Measurements from ENCODE around the gene RREB1. TPM values are rescaled to one million over a fixed set of nuclear protein-coding genes. Genes with fewer than 3 reads are reported as not detected.

RREB1 gene
- total and polyA plus RNA-seq, 2 of the 4 experiments (the other 2 are of a cell fraction): 8.4 to 14.5 TPM

- Histone ChIP-seq H3K14ac (replicated peaks; ENCODE audit: low read depth, low read length) (no peak overlapping the region), H3K9ac (ENCODE audit: low read depth, low read length) (no peak overlapping the region), H3K4me2 (ENCODE audit: low read depth, low read length) (no peak overlapping the region), H3K4ac (ENCODE audit: low read depth, low read length) (no peak overlapping the region), H2BK120ac (ENCODE audit: low read depth, low read length) (no peak overlapping the region), H2AFZ (replicated peaks; ENCODE audit: low read length, poor library complexity) (no peak overlapping the region), H3K9me3 (ENCODE audit: control insufficient read depth, insufficient read depth, low read length) (no peaks in the 10 kb centered on the region), H3K18ac (ENCODE audit: low read depth, low read length) (no peak overlapping the region), H4K91ac (ENCODE audit: insufficient read depth, low read depth, low read length) (no peak overlapping the region), H4K5ac (ENCODE audit: low read depth, low read length) (no peak overlapping the region), H4K20me1 (ENCODE audit: insufficient read depth, low read length) (no peaks in the 10 kb centered on the region), H2BK5ac (ENCODE audit: low read depth, low read length, poor library complexity, severe bottlenecking) (no peak overlapping the region), H2AK5ac (ENCODE audit: low read depth, low read length) (no peak overlapping the region), H3K9me1 (ENCODE audit: insufficient read depth, low read length) (no peaks in the 10 kb centered on the region; the same call in 1 of the 2 replicates), H3K4me3 (ENCODE audit: insufficient read depth, low read depth, low read length) (no peak overlapping the region), H3K79me1 (ENCODE audit: low read depth in 1 of 2, low read length in 2 of 2) (no peaks in the 10 kb centered on the region), H3K56ac (ENCODE audit: extremely low read depth, insufficient read depth, low read length) (no peak overlapping the region), H2AK9ac (replicated peaks; ENCODE audit: low read depth, low read length, poor library complexity) (no peak overlapping the region), H3K23ac (ENCODE audit: low read depth, low read length) (no peak overlapping the region), H4K8ac (ENCODE audit: low read depth in 2 of 2, low read length in 2 of 2) (no peak overlapping the region), H3K4me1 (ENCODE audit: control insufficient read depth, insufficient read depth, low read length) (no peaks in the 10 kb centered on the region), H2BK15ac (ENCODE audit: low read depth, low read length) (no peak overlapping the region), H3K27ac (ENCODE audit: insufficient read depth, low read length) (no peak overlapping the region), H3K36me3 (ENCODE audit: control insufficient read depth, insufficient read depth, low read length) (no peaks in the 10 kb centered on the region), H2BK20ac (ENCODE audit: low read depth, low read length) (no peak overlapping the region), H3K27me3 (ENCODE audit: control insufficient read depth, insufficient read depth, low read length) (no peaks in the 10 kb centered on the region)
- ChIA-PET CTCF (no interaction called here), POLR2A (ENCODE audit: unreplicated experiment) (no interaction called here)
- BruUV-seq (replicated peaks): no TSS peak
- DNase-seq (no peak), ATAC-seq (ENCODE audit: low read depth) (no peak)
- in situ Hi-C loops (cut with MboI; ENCODE audit: low sequenced_read_pairs): no loop called here
- no peak for TF ChIP-seq SMC3 (IDR thresholded peaks at IDR 0.05; ENCODE audit: low read depth, low read length)
- TF ChIP-seq FOS (IDR thresholded peaks at IDR 0.05; ENCODE audit: low read depth, low read length): no peak
- TF ChIP-seq BHLHE40 (IDR thresholded peaks at IDR 0.05; ENCODE audit: low read depth, low read length): no peak
- TF ChIP-seq ELK1 (IDR thresholded peaks at IDR 0.05; ENCODE audit: borderline replicate concordance, low read depth, low read length): no peak
- no peak for TF ChIP-seq MAZ (IDR thresholded peaks at IDR 0.05; ENCODE audit: borderline replicate concordance, low read depth, low read length)
- no peak for TF ChIP-seq RAD21 (IDR thresholded peaks at IDR 0.05; ENCODE audit: low read length)
- no peak for TF ChIP-seq RFX5 (IDR thresholded peaks at IDR 0.05; ENCODE audit: low read depth, low read length)
- TF ChIP-seq NFE2L2 (IDR thresholded peaks at IDR 0.05; ENCODE audit: low read depth, low read length): no peak
- TF ChIP-seq CHD1 (IDR thresholded peaks at IDR 0.05; ENCODE audit: low read depth, low read length): no peak
- no peak for TF ChIP-seq MAFK (IDR thresholded peaks at IDR 0.05; ENCODE audit: low read depth, low read length)
- TF ChIP-seq USF2 (IDR thresholded peaks at IDR 0.05; ENCODE audit: low read depth, low read length): no peak
- TF ChIP-seq RCOR1 (IDR thresholded peaks at IDR 0.05; ENCODE audit: insufficient replicate concordance, low read length): no peak
- TF ChIP-seq CEBPB (IDR thresholded peaks at IDR 0.05; ENCODE audit: low read depth, low read length): no peak
- TF ChIP-seq POLR2A (IDR thresholded peaks at IDR 0.05; ENCODE audit: low read depth, low read length): no peak
- no peak for TF ChIP-seq MXI1 (IDR thresholded peaks at IDR 0.05; ENCODE audit: borderline replicate concordance, low read depth, low read length)
- dilution Hi-C loops (cut with HindIII; ENCODE audit: low sequenced_read_pairs, unreplicated experiment): no loop called here
- intact Hi-C loops (cut with micrococcal nuclease): no loop called here
- 70% methylated on average over 2 of the region's 3 CpGs; no CpG with 5 or more reads in 1 of the 2 experiments for WGBS, 2 experiments (ENCODE audit: extremely low coverage in 2 of 2, insufficient read length in 1 of 2)
These were observed 40.5 kb upstream of the RREB1 start for GRCh38 chr6:7067305-7067704.
